Hematopoietic multipotent progenitor cell treated with erythropoietin and hydrocortisone succinate and interleukin-3 and kit ligand, for 4 days (in vitro differentiated cells): ENCODE measurements around the gene ZDHHC14.

Experiments
- DNase-seq: peaks from one replicate; pipeline ENCODE4 v3.0.0-alpha.2; 2015

The ZDHHC14 gene

DNA sequence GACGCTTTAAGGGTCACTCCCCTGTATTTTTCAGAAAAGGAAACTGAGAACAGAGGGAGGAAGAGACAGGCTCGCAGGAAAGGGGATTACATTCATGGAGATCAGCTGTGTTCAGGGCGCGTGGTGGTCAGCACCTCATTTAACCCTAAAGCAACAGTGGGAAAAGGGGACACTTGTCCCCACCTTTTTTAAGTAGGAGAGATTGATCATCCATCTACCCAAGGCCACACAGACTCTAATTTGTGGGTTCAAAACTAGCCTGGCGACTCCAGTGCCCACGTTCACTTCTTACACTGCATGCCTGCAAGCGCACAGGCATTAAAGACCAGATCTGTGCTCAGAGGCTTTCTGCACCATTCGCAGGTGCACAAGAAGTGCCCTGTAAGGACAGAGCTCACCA, 274.1 kb downstream of the ZDHHC14 start:
- DNase-seq, result no peak

DNA sequence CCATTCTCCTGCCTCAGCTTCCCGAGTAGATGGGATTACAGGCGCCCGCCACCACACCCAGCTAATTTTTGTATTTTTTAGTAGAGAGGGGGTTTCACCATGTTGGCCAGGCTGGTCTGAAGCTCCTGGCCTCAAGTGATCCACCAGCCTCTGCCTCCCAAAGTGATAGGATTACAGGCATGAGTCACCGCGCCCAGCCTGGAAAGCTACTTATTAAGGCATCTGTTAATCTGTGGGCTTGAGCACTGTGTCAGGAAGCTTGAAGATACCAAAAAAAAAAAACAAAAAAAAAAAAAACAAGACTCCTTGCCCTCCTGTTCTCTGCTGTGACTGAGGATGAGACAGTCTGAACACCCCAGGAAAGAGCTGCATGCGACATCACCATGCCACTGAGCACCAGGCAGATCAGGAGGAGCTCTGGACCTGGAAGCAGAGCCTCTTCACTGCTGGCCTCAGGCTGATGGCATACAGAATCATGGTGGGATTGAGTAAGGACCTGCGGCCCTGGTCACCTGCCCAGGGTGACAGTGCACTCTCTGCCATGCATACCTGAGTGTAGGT, 275.5 kb downstream of the ZDHHC14 start:
- no peak for DNase-seq

DNA sequence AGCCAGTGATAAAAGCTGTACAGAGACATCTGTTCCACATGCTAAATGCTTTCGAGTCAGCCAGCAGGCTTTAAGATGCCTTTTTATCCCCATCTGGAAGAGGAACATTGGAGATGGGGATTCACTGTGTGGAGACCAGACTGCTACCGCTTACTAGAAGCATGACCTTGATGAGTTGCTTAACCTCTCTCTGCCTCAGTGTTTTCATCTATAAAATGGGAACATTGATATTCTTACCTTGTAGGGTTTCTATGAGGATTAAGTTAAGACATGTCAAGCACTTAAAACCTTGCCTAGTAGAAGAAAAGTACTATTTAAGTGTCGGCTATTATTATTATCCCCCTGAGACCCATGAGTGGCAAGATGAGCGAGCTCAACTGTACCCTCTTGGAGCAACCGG, 276.8 kb downstream of the ZDHHC14 start:
- no peak for DNase-seq

DNA sequence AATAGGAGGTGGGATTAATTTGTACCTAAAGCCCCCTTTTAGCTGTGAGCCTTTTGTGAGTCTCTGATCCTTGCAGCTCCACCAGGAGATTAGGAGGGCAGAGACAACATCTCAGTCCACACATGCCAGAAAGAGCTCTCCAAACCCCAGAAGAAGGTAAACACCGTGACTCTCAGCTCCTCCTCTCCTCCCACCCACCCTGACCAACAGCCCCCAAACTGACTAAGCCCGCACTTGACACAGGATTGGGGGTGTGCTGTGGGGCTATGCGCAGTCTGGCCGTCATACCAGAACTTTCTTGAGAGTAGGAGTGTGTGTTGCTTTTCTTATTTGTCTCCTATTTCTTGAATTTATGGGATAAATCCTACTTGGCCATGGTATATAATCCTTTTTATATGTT, 277.3 kb downstream of the ZDHHC14 start:
- no peak for DNase-seq

DNA sequence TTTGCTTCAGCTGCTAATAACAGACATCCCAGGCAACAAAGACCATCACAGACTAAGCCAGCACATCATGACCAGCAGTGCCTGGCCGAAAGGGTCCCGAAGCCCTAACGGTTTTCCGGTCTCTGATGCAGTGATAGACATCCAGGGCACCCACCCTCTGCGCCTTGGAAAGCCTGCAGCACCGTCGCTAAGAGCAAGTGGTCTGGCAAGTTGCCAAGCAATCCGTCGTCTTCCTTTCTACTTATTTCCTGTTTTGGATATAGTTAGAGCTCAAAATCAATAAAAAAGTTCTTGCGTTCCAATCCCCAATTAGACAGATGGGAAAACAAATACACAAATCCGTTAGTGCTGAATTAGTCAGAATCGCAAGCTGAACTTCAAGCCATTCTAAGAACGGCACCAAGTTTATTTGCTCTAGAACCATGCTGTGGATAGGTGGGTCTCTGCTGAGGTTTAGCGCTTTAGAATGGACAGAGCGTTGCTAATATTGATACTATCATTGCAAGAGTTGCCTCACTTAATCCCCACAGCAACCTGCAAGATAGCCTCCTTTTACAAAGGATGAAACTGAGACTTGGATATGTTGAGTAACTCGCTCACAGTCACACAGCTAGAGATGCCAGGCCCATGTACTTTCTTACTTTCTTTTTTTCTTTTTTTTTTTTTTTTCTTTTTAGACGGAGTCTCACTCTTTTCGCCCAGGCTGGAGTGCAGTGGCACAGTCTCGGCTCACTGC, 278.7 kb downstream of the ZDHHC14 start:
- DNase-seq, result peak; percentile 44

DNA sequence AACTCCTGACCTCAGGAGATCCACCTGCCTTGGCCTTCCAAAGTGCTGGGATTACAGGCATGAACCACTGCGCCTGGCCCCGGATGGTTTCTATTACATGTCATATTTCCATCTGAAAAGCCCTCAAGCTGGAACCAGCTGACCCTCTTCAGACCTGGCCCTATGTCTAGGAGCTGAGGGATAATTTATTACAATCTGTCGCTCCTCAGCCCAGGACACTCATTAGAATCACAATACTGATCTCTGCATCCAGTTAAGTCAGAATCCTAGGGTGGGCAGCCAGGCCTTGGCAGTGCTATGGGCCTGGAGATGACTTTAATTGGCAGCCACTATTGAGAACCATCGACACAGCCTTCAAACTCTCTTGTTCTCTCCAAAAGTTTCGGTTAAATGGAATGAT, 279.4 kb downstream of the ZDHHC14 start:
- no peak for DNase-seq

DNA sequence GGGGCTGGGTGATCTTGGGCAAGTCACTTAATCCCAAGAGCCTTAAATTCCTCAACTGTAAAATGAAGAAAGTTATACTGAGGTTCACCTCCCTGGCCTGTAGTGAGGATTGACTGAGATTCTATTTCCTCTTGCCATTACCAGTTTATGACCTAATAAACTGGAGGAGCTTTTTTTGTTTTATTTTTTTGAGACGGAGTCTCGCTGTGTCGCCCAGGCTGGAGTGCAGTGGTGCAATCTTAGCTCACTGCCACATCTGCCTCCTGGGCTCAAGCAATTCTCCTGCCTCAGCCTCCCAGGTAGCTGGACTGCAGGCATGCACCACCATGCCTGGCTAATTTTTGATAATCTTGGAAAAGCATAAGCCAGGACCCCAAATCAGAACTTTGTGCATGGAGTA, 280.7 kb downstream of the ZDHHC14 start:
- no peak for DNase-seq

DNA sequence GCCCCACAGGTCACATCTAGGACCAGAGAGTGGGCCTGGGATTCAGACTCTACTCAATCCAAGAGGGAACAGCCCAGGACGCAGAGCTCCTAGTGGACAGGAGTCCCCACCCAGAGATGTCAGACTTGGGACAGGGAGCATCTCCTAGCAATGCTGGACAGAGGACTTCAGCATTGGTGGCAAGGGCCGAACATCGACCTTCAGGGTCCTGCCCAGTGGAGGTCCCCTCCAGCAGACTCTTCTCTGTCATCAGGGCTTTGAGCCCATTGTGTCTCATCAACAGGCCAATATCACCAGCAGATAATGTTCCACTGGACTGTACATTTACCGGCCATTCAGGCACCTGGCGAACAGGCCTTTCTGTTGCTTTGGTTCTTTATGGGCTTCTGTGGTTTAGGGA, 282.3 kb downstream of the ZDHHC14 start:
- no peak for DNase-seq

DNA sequence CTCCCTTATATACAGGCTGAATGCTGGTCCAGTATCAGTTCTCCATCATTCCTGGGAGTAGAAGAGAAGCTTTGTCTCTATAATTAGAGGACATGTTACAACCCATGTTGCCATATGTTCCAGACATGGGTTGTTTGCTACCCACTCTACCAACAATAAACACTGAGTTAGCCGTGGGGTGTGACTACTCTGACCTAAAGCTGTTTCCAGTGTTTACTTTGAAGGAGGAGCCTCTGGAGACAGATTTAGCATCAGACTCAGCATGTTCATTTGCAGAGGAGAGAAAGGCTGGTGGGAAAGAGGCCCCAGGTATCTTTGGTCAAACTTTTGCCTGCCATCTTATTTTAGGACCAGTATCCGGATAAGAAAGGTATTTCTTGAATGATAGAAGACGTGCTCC, 284.2 kb downstream of the ZDHHC14 start:
- no peak for DNase-seq

DNA sequence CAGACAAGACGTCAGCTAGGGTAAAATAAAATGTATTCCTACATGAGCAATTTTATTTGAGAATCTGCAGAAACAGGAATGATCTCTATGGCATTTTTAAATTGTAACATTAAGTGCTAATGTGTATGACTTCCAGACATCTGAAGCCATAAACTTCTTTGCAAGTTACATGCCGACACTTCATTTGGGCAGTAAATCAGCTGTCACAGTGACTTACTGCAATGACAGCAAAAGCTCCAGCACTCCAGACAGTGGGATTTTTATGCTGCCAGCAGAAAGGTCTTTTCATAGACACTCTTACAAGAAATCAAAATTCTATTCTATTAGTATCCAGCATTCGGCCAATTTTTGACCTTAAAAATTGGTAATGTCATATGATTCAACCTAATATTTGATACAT, 285.7 kb downstream of the ZDHHC14 start:
- DNase-seq, result no peak

DNA sequence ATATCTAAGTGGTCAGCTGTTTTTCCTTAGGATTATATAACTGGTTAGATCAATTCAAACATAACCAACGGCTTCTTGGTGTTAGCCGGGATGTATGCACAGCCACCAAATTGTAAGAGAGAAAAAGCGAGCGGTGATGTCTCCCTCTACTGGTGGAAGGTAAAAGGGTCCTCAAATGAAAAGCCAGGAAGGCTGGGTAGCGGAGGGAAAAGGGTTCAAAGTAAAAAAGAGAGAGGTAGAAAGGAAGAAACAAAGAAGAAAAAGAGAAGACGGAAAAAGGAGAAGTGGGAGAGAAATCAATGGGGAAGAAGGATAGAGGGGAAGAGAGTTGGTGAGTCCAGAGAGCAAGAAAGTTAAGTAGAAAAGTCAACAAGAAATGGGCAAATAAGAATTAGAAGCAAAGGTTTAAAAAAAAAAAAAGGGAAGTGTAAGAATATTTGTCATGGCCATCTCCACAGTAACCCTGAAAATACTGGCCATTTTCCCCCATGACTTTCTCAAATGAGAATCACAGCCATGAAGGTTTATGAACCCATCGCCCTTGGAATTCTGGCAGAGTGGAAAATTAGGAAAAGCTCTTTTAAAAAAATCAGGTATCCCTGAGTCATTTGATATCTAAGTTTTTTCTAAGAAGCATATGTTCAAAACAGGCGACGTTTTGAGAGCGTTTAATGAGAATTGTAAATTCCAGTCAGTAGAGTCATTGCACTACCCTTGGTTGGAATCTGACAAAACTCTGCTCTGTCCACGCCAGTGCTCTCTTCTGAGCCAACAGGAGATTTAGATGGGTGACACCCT, 286.4 kb downstream of the ZDHHC14 start:
- peak; percentile 87 for DNase-seq

DNA sequence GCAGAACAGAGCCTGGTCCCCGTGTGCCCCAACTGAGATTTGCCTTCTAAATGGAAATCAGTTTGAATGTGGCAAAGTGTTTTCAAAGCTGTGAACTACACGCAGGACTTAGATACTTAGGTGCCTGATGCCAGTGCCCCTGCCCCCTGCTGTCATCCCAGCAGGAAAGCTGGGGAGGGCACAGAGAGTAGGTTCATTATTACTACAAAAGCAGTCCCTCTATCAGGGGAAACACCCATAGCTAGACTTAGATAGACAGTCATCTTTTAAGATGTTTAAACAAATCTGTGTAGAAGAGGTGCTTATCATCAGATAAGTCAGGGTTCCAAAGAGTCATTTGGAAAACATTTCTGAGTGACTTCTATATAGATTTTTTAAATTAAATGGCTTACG, 287.0 kb downstream of the ZDHHC14 start:
- DNase-seq, result no peak

DNA sequence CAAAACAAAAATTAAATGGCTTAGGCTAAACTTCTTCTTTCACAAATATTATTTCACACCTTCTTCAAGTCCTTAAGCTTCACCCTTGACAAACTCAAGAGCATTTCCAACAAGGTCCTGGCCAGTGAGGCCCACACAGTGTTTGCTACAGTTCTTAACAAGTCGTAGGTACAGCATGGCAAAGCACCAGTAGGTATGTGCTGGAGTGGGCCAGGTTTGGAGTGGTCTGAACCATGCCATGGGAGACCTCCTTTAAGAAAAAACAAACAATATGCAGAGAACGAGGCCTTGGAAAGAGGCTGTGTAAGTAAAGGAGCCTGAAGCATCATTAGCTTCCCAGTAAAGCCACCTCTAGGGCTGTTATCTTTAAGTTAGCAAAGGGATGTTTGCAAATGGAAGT, 287.7 kb downstream of the ZDHHC14 start:
- no peak for DNase-seq

DNA sequence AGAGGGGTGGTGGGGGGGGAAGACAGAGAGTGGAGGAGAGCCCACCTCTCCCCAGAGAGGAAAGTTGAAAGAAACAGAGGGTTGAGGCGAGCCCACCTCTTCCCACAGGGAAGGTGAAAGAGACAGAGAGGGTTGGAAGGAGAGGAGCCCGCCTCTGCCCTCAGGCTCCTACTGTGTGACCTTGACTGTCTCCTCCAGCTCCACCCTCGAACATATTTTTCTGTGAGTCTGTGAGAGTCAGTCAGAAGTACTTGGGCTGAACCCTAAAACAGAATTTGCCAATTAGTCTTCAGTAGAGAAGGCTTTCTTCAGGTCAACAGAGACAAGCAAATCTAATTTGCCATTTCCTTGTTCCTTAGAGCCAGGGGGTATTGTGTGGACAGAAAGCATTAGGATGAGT, 288.3 kb downstream of the ZDHHC14 start:
- no peak for DNase-seq

DNA sequence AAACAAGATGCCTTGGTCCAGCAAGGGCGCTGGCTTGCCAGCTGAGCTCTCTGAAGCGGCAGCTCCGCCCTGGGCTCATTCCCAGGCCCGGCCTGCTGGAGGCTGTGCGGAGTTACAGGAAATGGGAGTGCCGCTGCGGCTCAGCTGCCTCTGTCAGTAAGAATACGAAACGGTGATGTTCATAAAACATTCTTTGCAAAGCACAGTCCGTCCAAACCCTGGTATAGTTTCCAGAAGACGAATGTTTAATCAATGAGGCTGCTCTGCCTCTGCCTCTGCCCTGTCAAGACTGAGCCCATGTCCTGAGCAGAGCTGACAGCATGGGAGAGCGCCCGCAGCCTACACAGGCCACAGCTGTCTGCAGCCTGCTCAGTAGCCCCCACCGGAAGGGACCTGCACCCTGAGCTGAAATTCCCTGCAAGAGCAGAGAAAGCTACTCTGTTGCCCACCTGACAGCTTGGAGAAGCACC, 288.8 kb downstream of the ZDHHC14 start:
- DNase-seq, result peak; percentile 57

DNA sequence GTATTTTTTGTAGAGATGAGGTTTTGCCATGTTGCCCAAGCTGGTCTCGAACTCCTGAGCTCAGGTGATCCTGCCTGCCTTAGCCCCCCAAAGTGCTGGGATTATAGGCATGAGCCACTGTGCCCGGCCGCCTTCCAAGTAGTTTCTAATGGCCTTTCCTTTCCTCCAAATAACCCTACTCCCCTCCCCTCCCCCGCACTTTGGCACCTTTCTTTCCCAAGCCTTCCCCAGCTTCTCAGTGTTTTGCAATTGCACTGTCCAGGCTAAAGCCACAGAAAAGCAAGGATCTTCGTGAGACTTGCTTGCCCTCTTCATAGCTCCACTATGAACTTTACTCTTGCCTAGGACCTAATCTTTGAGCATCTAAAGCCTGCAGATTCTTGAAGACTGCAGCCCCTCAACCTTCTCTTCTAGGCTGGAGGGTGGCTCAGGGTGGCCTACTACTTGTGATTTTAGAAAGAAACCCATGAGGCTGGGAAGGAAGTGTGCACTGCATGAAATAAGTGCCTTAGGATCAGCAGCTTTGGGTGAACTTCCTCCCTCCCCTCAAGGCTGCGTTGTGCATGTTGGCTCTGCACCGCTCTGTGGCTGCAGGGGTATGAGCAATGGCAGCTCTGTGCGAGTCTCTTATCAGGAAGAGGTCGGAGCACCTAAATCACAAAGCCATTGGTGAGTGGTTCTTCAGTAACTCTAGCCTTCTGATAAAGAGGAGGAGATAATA, 289.6 kb downstream of the ZDHHC14 start:
- peak; percentile 44 for DNase-seq

DNA sequence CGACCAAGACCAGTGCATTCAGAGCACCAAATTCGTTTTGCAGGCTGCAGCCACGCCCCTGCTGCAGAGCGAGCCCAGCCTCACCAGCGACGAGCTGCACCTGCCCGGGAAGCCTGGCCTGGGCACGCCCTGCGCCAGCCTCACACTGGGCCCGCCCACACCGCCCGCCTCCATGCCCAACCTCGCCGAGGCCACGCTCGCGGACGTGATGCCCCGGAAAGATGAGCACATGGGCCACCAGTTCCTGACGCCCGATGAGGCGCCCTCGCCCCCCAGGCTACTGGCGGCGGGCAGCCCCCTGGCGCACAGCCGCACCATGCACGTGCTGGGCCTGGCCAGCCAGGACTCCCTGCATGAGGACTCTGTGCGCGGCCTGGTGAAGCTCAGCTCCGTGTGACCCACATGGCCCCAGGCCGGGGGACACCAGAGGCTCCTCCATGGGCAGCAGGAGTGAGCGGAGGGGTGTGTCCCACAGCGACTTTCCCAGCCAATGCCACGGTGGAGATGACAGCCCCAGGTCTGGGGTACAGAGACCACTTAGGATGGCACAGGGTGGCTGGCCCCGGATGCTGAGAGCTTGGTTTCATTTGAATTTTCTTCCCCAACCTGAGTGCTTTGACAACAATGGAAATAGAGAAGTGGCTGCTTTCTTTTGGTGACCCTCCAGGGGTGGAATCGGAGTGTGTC, 291.9 kb downstream of the ZDHHC14 start:
- no peak for DNase-seq

DNA sequence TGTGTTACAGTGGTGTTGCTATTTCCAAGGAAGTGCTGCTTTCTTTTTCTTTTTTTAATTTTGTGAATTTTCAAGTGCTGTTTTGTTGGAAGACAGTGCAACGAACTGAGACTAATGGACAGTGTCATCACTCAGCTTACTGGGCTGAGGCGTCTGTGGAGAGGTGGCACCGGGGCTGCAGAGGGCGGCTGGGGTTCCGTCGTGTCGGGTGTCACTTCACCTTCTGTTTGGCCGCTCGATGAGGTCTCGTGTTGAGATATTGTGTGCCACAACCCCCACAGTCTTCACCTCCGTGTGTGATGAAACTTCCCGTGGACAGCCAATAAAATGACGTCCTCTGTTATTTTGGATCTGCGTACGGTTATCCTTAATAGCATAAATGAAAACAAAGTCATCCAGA, 292.6 kb downstream of the ZDHHC14 start:
- no peak for DNase-seq

DNA sequence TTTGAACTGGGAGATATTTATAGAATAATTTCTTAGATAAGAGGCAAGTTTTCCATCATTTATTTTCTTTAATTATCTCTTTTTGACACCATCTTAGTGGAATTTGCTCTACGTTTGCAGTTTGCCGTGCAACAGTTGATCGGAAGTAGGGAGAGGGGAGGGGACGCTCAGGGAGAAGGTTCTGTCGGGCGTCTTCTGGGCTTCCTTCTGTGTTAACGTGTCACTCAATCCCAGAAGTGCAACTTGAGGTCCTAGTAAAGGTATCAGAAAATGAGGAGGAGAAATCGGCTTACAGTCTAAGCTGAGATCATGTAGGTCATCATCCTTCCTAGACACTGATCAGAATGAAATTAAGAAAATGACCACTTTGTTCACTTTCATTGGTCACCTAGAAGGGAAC, 293.1 kb downstream of the ZDHHC14 start:
- DNase-seq, result no peak

DNA sequence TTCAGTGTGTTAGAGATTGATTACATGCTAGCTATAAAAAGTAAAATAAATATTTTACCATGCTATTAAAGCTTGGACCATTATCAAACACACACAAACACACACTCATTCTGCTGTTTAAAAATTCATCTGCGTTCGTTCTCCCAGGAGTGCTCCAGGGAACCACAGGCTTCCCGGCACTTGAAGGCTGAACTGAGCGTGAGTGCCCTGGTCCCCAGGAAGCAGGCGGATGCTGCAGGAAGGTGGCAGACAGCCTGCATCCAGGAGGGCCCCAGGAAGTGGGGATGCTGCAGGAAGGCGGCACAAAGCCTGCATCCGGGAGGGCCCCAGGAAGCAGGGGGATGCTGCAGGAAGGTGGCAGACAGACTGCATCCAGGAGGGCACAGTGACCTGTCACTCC, 294.8 kb downstream of the ZDHHC14 start:
- no peak for DNase-seq

DNA sequence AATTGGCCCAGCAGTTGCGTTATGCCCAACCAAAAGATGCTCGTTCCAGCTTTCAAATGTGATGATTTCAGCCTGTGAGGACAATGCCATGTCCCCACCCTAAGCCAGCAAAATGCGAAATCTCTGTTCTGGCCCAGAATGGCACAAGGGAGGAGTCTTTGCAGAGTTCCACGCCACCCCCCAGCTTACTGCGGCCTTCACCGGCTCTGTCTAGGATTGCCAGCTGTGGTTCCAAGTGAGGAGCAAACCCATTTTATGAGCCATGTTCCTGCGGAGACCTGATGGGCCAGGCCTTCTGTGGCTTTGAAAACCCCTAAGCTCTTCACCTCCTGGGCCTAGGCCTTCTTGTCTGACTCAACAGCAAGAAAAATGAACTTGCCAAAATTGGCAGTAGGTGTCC, 295.3 kb downstream of the ZDHHC14 start:
- DNase-seq, result no peak

DNA sequence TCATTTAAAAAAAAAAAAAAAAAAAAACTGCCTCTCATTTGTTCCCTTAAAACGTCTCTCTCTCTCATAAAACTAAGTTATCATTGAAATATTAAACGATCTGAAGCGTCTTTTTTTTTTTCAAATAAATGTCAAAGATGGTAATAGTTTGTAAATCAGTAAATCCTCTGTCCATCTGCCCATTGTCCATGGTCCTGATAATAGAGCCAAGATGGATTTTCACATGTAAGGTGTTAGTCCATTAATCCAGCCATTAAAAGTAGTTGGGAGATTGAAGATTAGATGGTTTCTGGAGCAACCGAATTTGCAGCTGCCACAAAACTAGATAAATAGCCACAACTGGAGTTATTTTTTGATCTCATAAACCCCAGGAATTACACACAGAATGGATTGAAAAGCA, 296.2 kb downstream of the ZDHHC14 start:
- DNase-seq, result no peak
